Neural progenitor cell (in vitro differentiated cells): ENCODE measurements around the gene TUG1.

Source experiments
- EZH2 ChIP-seq: fragments of 200-600 bp; sonication (generic); IDR thresholded peaks from 2 replicates; pipeline ENCODE4 v1.6.1; 2017; ENCODE audit warnings: antibody characterized with exemption, mild to moderate bottlenecking, moderate library complexity
- TF ChIP-seq, protein P1 (sequence below): fragments of 200-600 bp; sonication (generic); IDR thresholded peaks from 2 replicates; pipeline ENCODE4 v1.5.1; 2017; ENCODE audit warnings: antibody characterized with exemption, mild to moderate bottlenecking

DNA sequence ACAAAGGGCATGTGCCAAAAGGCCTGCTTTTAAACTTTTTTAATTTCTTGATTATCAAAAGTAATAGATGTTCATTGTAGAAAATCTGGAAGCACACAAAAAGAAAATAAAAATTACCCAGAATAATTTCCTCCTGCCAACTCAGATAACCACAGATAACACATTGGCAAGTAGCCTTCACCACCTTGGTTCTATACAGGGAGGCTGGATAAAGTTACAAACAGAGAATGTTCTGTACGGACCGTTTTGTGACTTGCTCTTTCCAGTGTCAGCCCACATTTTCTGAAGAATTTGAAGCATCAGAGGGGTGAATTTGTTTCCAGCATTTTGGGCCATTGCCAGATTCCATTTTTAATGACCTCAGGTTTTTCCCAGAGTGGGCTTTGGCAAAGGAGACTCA is 23.5 kb downstream of the TUG1 start:
- TF ChIP-seq, protein P1, sequence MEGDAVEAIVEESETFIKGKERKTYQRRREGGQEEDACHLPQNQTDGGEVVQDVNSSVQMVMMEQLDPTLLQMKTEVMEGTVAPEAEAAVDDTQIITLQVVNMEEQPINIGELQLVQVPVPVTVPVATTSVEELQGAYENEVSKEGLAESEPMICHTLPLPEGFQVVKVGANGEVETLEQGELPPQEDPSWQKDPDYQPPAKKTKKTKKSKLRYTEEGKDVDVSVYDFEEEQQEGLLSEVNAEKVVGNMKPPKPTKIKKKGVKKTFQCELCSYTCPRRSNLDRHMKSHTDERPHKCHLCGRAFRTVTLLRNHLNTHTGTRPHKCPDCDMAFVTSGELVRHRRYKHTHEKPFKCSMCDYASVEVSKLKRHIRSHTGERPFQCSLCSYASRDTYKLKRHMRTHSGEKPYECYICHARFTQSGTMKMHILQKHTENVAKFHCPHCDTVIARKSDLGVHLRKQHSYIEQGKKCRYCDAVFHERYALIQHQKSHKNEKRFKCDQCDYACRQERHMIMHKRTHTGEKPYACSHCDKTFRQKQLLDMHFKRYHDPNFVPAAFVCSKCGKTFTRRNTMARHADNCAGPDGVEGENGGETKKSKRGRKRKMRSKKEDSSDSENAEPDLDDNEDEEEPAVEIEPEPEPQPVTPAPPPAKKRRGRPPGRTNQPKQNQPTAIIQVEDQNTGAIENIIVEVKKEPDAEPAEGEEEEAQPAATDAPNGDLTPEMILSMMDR = no peak
- TF ChIP-seq EZH2 = no peak
